KOPT-K1 (cell line): ENCODE data around the gene VTA1.
"Not testable (repeated sequence)": the region's sequence is repeated elsewhere in the genome, so short reads cannot be mapped to it uniquely, and the experiment has no call there.

Source experiments
- H3K27ac ChIP-seq: fragments of 200-600 bp; sonication (generic); 2 replicates; pipeline ENCODE4 v1.5.1; 2016; ENCODE audit warnings: antibody characterized with exemption, mild to moderate bottlenecking, low read depth, low read length; ENCODE audit not compliant: poor library complexity, severe bottlenecking
- H3K36me3 ChIP-seq: fragments of 200-600 bp; sonication (generic); 2 replicates; pipeline ENCODE4 v1.5.1; 2017; ENCODE audit warnings: antibody characterized with exemption, mild to moderate bottlenecking, low read length, moderate library complexity; ENCODE audit not compliant: insufficient read depth
- H3K9me3 ChIP-seq: fragments of 200-600 bp; sonication (generic); 2 replicates; pipeline ENCODE4 v1.5.1; 2017; ENCODE audit warnings: antibody characterized with exemption, low read length, mild to moderate bottlenecking; ENCODE audit not compliant: insufficient read depth, poor library complexity, severe bottlenecking

Gene VTA1

GRCh38 chr6:142229518-142230270, 82.6 kb downstream of the VTA1 start:
- H3K27ac ChIP-seq, H3K36me3 ChIP-seq, H3K9me3 ChIP-seq: not testable (repeated sequence)

GRCh38 chr6:142232206-142233044, 85.4 kb downstream of the VTA1 start:
- not testable (repeated sequence) for H3K36me3 ChIP-seq, H3K9me3 ChIP-seq, H3K27ac ChIP-seq

- Histone ChIP-seq H3K27ac (no peak overlapping the region), H3K36me3 (no peaks in the 10 kb centered on the region), H3K9me3 (peaks cover 7% of the 10 kb centered on the region)
Observed at GRCh38 chr6:142233945-142234682, 87.1 kb downstream of the VTA1 start.

- H3K27ac ChIP-seq, result no peak overlapping the region
- H3K9me3 ChIP-seq, result no peaks in the 10 kb centered on the region
- no peaks in the 10 kb centered on the region for H3K36me3 ChIP-seq
Observed at GRCh38 chr6:142235272-142235671, 88.2 kb downstream of the VTA1 start.

- Histone ChIP-seq H3K36me3 (no peaks in the 10 kb centered on the region), H3K27ac (no peak overlapping the region), H3K9me3 (no peaks in the 10 kb centered on the region)
Observed at GRCh38 chr6:142235791-142236190, 88.7 kb downstream of the VTA1 start.

- H3K27ac ChIP-seq, result no peak overlapping the region
- H3K36me3 ChIP-seq, result no peaks in the 10 kb centered on the region
- no peaks in the 10 kb centered on the region for H3K9me3 ChIP-seq
Observed at GRCh38 chr6:142236691-142237090, 89.6 kb downstream of the VTA1 start.

GRCh38 chr6:142238881-142239280, 91.8 kb downstream of the VTA1 start:
- Histone ChIP-seq H3K9me3 (no peaks in the 10 kb centered on the region), H3K36me3 (no peaks in the 10 kb centered on the region), H3K27ac (no peak overlapping the region)

GRCh38 chr6:142240179-142240578, 93.1 kb downstream of the VTA1 start:
- no peaks in the 10 kb centered on the region for H3K9me3 ChIP-seq
- H3K27ac ChIP-seq, result no peak overlapping the region
- no peaks in the 10 kb centered on the region for H3K36me3 ChIP-seq

GRCh38 chr6:142241061-142241460, 94.0 kb downstream of the VTA1 start:
- Histone ChIP-seq H3K9me3 (no peaks in the 10 kb centered on the region), H3K27ac (no peak overlapping the region), H3K36me3 (no peaks in the 10 kb centered on the region)

GRCh38 chr6:142242269-142242668, 95.2 kb downstream of the VTA1 start:
- Histone ChIP-seq H3K9me3 (no peaks in the 10 kb centered on the region), H3K36me3 (no peaks in the 10 kb centered on the region), H3K27ac (no peak overlapping the region)

GRCh38 chr6:142246960-142247359, 99.9 kb downstream of the VTA1 start:
- Histone ChIP-seq H3K9me3 (no peaks in the 10 kb centered on the region), H3K27ac (no peak overlapping the region), H3K36me3 (no peaks in the 10 kb centered on the region)

GRCh38 chr6:142249266-142249665, 102.2 kb downstream of the VTA1 start:
- Histone ChIP-seq H3K36me3 (no peaks in the 10 kb centered on the region), H3K27ac (no peak overlapping the region), H3K9me3 (no peaks in the 10 kb centered on the region)

GRCh38 chr6:142251930-142252445, 104.9 kb downstream of the VTA1 start:
- no peaks in the 10 kb centered on the region for H3K36me3 ChIP-seq
- no peaks in the 10 kb centered on the region for H3K9me3 ChIP-seq
- H3K27ac ChIP-seq, result no peak overlapping the region

- Histone ChIP-seq H3K36me3 (no peaks in the 10 kb centered on the region), H3K27ac (no peak overlapping the region), H3K9me3 (no peaks in the 10 kb centered on the region)
Observed at GRCh38 chr6:142254513-142254912, 107.5 kb downstream of the VTA1 start.

- H3K9me3 ChIP-seq, result no peaks in the 10 kb centered on the region
- H3K27ac ChIP-seq, result no peak overlapping the region
- H3K36me3 ChIP-seq, result no peaks in the 10 kb centered on the region
Observed at GRCh38 chr6:142255785-142256184, 108.7 kb downstream of the VTA1 start.
